OCI-LY7 (cell line): ENCODE results near the gene ACTA2.

ENCODE experiments used
- EZH2phosphoT487 ChIP-seq: fragments of 200-600 bp; sonication (generic); IDR thresholded peaks from 2 replicates; pipeline ENCODE4 v1.6.1; 2018; ENCODE audit warnings: low read depth, borderline replicate concordance, mild to moderate bottlenecking, mixed run types, antibody characterized with exemption, low read length, moderate library complexity, mixed read lengths
- TF ChIP-seq, protein P1 (sequence below): fragments of 200-600 bp; sonication (generic); conservative IDR thresholded peaks from 2 replicates; pipeline ENCODE4 v1.5.1; 2014; ENCODE audit warnings: mild to moderate bottlenecking, antibody characterized with exemption, low read length, moderate library complexity, mixed read lengths

DNA sequence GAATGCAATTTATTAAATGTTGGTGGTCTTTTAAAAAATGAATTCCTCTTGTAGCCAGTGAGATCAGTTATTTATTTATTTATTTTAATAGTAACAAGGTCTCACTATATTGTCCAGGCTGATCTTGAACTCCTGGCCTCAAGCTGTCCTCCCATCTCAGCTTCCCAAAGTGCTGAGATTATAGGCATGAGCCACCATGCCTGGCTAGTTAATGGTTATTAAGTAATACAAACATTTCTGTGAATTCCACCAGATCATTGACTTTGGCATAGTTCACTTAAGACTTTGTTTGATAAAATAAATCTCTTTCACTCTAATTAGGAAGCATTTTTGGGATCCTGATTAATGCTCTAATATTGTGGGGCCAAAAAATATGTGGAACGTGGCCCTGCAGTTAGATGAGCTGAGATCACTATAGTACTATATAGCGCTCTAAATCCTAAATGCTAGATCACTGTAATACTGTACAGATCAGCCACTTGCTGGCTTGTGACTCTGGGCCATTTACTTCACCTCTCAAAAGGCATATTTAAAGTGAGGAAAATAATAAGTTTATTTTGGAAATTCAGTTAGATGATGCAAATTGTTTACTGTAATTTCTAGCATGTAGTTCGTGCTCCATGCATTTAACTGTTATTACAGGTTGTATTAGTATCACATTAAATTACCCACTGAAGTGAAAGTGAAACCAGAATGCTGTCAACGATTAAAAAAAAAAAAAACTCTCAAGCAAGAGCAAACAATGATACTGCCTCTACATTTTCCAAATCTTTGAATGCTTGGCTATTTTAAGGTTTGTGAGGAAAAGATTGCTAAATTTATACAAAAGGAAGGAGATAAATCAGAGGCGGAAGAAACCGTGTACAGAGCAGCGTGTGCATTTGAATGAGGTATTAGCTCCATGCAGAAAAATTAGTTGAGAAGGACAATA is 22.1 kb upstream of the ACTA2 start:
- TF ChIP-seq, protein P1, sequence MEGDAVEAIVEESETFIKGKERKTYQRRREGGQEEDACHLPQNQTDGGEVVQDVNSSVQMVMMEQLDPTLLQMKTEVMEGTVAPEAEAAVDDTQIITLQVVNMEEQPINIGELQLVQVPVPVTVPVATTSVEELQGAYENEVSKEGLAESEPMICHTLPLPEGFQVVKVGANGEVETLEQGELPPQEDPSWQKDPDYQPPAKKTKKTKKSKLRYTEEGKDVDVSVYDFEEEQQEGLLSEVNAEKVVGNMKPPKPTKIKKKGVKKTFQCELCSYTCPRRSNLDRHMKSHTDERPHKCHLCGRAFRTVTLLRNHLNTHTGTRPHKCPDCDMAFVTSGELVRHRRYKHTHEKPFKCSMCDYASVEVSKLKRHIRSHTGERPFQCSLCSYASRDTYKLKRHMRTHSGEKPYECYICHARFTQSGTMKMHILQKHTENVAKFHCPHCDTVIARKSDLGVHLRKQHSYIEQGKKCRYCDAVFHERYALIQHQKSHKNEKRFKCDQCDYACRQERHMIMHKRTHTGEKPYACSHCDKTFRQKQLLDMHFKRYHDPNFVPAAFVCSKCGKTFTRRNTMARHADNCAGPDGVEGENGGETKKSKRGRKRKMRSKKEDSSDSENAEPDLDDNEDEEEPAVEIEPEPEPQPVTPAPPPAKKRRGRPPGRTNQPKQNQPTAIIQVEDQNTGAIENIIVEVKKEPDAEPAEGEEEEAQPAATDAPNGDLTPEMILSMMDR, result no peak; the same call in 1 of the 2 replicates
- no peak for TF ChIP-seq EZH2phosphoT487
